Renal cortex interstitium (tissue), 11 donors: ENCODE results near the gene MGP. TPM values are rescaled to one million over a fixed set of nuclear protein-coding genes. Genes with fewer than 3 reads are reported as not detected.

Experiments used
- DNase-seq, 11 donors: peaks; one replicate each; pipeline ENCODE4 v3.0.0-alpha.2; 2013; ENCODE audit warnings: low read depth in 9 of 11, low spot score in 4 of 11; ENCODE audit errors: extremely low read depth in 1 of 11
- polyA plus RNA-seq, 3 donors: library from polyadenylated mRNA; unstranded; fragments of 120-200 nt; gene quantifications; one replicate each; pipeline ENCODE4 v1.2.1, GENCODE V29; 2013; ENCODE audit not compliant: insufficient read length in 3 of 3

Gene MGP
- polyA plus RNA-seq, 3 donors, result 40.5 to 56.9 (median 42.6) TPM

GRCh38 chr12:14910090-14910915 lies 24.6 kb upstream of the MGP start:
- DNase-seq, result no peak

GRCh38 chr12:14907953-14908352 lies 22.3 kb upstream of the MGP start:
- no peak for DNase-seq

- DNase-seq, result no peak
Measured at GRCh38 chr12:14906114-14906513, 20.5 kb upstream of the MGP start.

- no peak for DNase-seq
Measured at GRCh38 chr12:14905269-14906004, 19.8 kb upstream of the MGP start.

GRCh38 chr12:14904854-14905253 lies 19.2 kb upstream of the MGP start:
- DNase-seq, result no peak

GRCh38 chr12:14903386-14904098 lies 17.9 kb upstream of the MGP start:
- DNase-seq, result no peak

GRCh38 chr12:14902465-14902864 lies 16.8 kb upstream of the MGP start:
- no peak for DNase-seq

- DNase-seq, result no peak
Measured at GRCh38 chr12:14901228-14901562, 15.5 kb upstream of the MGP start.

GRCh38 chr12:14900521-14901227 lies 15.0 kb upstream of the MGP start:
- DNase-seq, result no peak

GRCh38 chr12:14896521-14897169 lies 11.0 kb upstream of the MGP start:
- no peak for DNase-seq

- peak in 1 of 11 donors; percentile 48 for DNase-seq
Measured at GRCh38 chr12:14893506-14894250, 8.0 kb upstream of the MGP start.

GRCh38 chr12:14892726-14893505 lies 7.3 kb upstream of the MGP start:
- DNase-seq, result no peak

- DNase-seq, result no peak
Measured at GRCh38 chr12:14890701-14891100, 5.0 kb upstream of the MGP start.

- DNase-seq, result no peak
Measured at GRCh38 chr12:14886271-14886670, 617 bp upstream of the MGP start.

- peak in 4 of 11 donors; percentile 44 to 71 (median 56) for DNase-seq
Measured at GRCh38 chr12:14884458-14884878, 1.2 kb downstream of the MGP start.

GRCh38 chr12:14883686-14884085 lies 2.0 kb downstream of the MGP start:
- DNase-seq, result no peak

- no peak for DNase-seq
Measured at GRCh38 chr12:14880890-14881453, 4.7 kb downstream of the MGP start.
